Keratinocyte (primary cell): ENCODE results near the gene PRDX2. TPM values are rescaled to one million over a fixed set of nuclear protein-coding genes. Genes with fewer than 3 reads are reported as not detected.

Experiments
- DNase-seq: peaks from one replicate; pipeline ENCODE4 v3.0.0-alpha.2; 2011; ENCODE audit warnings: low read depth, missing footprints, low spot score
- FAIRE-seq: peaks from 2 replicates; lab custom pipeline; 2011; peaks lifted over from hg19 to GRCh38; lab: Jason Lieb, UNC
- H2AFZ ChIP-seq: 2 replicates; pipeline ENCODE4 v1.6.0; 2012; ENCODE audit warnings: low read length, control low read depth, inconsistent platforms; ENCODE audit not compliant: control insufficient read depth
- H3K27ac ChIP-seq: 2 replicates; pipeline ENCODE4 v1.5.1; 2011; ENCODE audit warnings: low read length; ENCODE audit not compliant: control insufficient read depth, insufficient read depth
- H3K27me3 ChIP-seq: 3 replicates; pipeline ENCODE4 v1.6.0; 2011; ENCODE audit warnings: low read length; ENCODE audit not compliant: control insufficient read depth, insufficient read depth; ENCODE audit errors: extremely low read depth
- H3K36me3 ChIP-seq, 2 experiments: 2 replicates in 1 of 2; 3 replicates in 1 of 2; pipeline ENCODE4 v1.5.1; 2011; ENCODE audit warnings: low read length in 2 of 2, mild to moderate bottlenecking in 1 of 2; ENCODE audit not compliant: control insufficient read depth in 2 of 2, insufficient read depth in 2 of 2; ENCODE audit errors: extremely low read depth in 1 of 2
- H3K4me1 ChIP-seq: 3 replicates; pipeline ENCODE4 v1.5.1; 2011; ENCODE audit warnings: low read length; ENCODE audit not compliant: control insufficient read depth, insufficient read depth; ENCODE audit errors: extremely low read depth
- H3K4me2 ChIP-seq: 3 replicates; pipeline ENCODE4 v1.6.0; 2011; ENCODE audit warnings: low read depth, low read length; ENCODE audit not compliant: control insufficient read depth, insufficient read depth; ENCODE audit errors: extremely low read depth
- H3K4me3 ChIP-seq, 3 experiments: fragments of 200-600 bp in 1 of 3; sonication (generic) in 1 of 3; 2 replicates in 2 of 3; 3 replicates in 1 of 3; pipeline ENCODE4 v1.5.1; 2011 to 2016; ENCODE audit warnings: low read length in 3 of 3, mild to moderate bottlenecking in 3 of 3, control low read depth in 2 of 3, inconsistent platforms in 1 of 3, low read depth in 1 of 3, mixed read lengths in 1 of 3, mixed run types in 1 of 3, moderate library complexity in 1 of 3; ENCODE audit not compliant: control insufficient read depth in 2 of 3, insufficient read depth in 2 of 3; ENCODE audit errors: extremely low read depth in 1 of 3
- H3K79me2 ChIP-seq: 2 replicates; pipeline ENCODE4 v1.6.0; 2012; ENCODE audit warnings: low read length; ENCODE audit not compliant: control insufficient read depth, insufficient read depth
- H3K9ac ChIP-seq: 3 replicates; pipeline ENCODE4 v1.6.0; 2011; ENCODE audit warnings: low read length; ENCODE audit not compliant: control insufficient read depth, insufficient read depth; ENCODE audit errors: extremely low read depth
- H3K9me1 ChIP-seq: 3 replicates; pipeline ENCODE4 v1.6.0; 2011; ENCODE audit warnings: low read length; ENCODE audit not compliant: control insufficient read depth, insufficient read depth; ENCODE audit errors: extremely low read depth
- H3K9me3 ChIP-seq: 2 replicates; pipeline ENCODE4 v1.5.1; 2012; ENCODE audit warnings: low read depth, low read length; ENCODE audit not compliant: control insufficient read depth
- H4K20me1 ChIP-seq: 3 replicates; pipeline ENCODE4 v1.6.0; 2011; ENCODE audit warnings: low read length; ENCODE audit not compliant: control insufficient read depth, insufficient read depth; ENCODE audit errors: extremely low read depth
- EZH2 ChIP-seq: IDR thresholded peaks from one replicate; pipeline ENCODE4 v1.6.1; 2012; ENCODE audit warnings: inconsistent platforms, mild to moderate bottlenecking, low read length, moderate library complexity
- dilution Hi-C: fragments of 300-500 bp; cut with MboI; formaldehyde crosslinking; loops from one replicate; pipeline ENCODE4 v1.7.0; 2020; ENCODE audit warnings: low sequenced_read_pairs; ENCODE audit not compliant: extremely low pct_ligation_motif_present
- polyA plus RNA-seq, 5 experiments: library from polyadenylated mRNA; depleted of rRNA in 3 of 5; stranded (reverse) in 3 of 5; stranded (forward) in 1 of 5; unstranded in 1 of 5; fragments of >200 nt; gene quantifications; 1 replicate in 1 of 5; 2 replicates in 3 of 5; 3 replicates in 1 of 5; pipeline versions ENCODE4 v1.2.1 to v1.2.3, GENCODE V29; 2011 to 2012; ENCODE audit warnings: missing spikeins in 2 of 5, low read depth in 1 of 5, low replicate concordance in 1 of 5
- TF ChIP-seq, protein P1 (sequence below), 3 experiments: IDR thresholded peaks in 1 of 3; conservative IDR thresholded peaks in 1 of 3; optimal IDR thresholded peaks in 1 of 3; 2 replicates in 2 of 3; 3 replicates in 1 of 3; pipeline versions ENCODE3 to v1.5.1; 2011; ENCODE audit warnings: low read length in 3 of 3, mild to moderate bottlenecking in 3 of 3, moderate library complexity in 2 of 3, control low read depth in 1 of 3, inconsistent platforms in 1 of 3; ENCODE audit not compliant: insufficient read depth in 2 of 3; ENCODE audit errors: extremely low read depth in 1 of 3

PRDX2 gene
- polyA plus RNA-seq, 1 donor (not counting 4 experiments of a cell fraction or from before 2014, with no cell fraction given): 154 TPM

DNA sequence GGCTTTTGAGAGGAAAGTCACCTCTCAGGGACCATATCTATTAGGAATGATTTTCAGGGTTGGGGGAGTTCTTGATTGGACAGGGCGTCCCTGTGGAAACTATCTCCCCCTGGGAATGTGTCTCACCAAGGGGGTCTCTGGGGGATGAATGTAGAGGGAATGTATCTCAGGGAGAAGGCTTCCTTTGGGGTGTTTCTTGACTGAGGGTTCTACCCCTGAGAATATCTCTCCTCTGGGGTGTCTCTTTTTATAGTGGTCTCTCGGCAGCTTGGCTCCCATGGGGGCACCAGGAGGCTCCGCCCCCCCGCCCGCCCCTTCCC lies 31.8 kb upstream of the PRDX2 start:
- dilution Hi-C loops: no loop called here
- H3K27ac ChIP-seq: no peak overlapping the region
- H3K4me1 ChIP-seq: peaks cover 18% of the 10 kb centered on the region
- no peaks in the 10 kb centered on the region for H3K79me2 ChIP-seq
- no peaks in the 10 kb centered on the region for H3K9me1 ChIP-seq
- FAIRE-seq: no peak
- DNase-seq: no peak
- H3K27me3 ChIP-seq: peaks cover 54% of the 10 kb centered on the region
- H3K9ac ChIP-seq: no peak overlapping the region
- no peaks in the 10 kb centered on the region for H4K20me1 ChIP-seq
- H2AFZ ChIP-seq: no peak overlapping the region
- peak overlapping the region in 1 of 3 experiments; percentile 45 for H3K4me3 ChIP-seq
- H3K4me2 ChIP-seq: peak overlapping the region; percentile 66
- TF ChIP-seq, protein P1, sequence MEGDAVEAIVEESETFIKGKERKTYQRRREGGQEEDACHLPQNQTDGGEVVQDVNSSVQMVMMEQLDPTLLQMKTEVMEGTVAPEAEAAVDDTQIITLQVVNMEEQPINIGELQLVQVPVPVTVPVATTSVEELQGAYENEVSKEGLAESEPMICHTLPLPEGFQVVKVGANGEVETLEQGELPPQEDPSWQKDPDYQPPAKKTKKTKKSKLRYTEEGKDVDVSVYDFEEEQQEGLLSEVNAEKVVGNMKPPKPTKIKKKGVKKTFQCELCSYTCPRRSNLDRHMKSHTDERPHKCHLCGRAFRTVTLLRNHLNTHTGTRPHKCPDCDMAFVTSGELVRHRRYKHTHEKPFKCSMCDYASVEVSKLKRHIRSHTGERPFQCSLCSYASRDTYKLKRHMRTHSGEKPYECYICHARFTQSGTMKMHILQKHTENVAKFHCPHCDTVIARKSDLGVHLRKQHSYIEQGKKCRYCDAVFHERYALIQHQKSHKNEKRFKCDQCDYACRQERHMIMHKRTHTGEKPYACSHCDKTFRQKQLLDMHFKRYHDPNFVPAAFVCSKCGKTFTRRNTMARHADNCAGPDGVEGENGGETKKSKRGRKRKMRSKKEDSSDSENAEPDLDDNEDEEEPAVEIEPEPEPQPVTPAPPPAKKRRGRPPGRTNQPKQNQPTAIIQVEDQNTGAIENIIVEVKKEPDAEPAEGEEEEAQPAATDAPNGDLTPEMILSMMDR (optimal IDR thresholded peaks at IDR 0.05 in 1 of 3, IDR thresholded peaks at IDR 0.05 in 1 of 3, conservative IDR thresholded peaks at IDR 0.05 in 1 of 3; ENCODE audit: extremely low read depth in 1 of 3, insufficient read depth in 2 of 3, low read length in 3 of 3): no peak
- no peak for TF ChIP-seq EZH2
- no peaks in the 10 kb centered on the region for H3K36me3 ChIP-seq
- no peaks in the 10 kb centered on the region for H3K9me3 ChIP-seq

DNA sequence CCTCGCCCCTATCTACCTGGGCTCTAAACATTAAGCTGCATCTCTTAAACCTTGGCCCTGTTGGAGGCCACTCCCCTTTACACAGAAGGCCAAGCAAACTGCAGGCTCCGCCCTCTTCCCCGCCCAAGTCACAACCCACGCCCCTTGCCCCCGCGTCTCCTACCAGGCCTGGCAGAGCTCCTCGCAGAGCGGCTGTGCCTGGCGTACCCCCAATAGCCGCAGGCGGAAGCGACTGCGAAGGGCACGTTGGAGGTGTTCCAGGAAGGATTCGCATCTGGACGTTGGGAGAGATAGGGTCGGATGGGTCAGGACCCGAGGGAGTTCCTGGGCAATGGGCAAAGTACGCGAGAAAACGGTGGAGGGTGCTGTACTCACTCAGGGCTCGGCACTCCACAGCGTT lies 26.9 kb upstream of the PRDX2 start:
- H3K36me3 ChIP-seq: no peaks in the 10 kb centered on the region

More for the DNA sequence above, 26.9 kb upstream of the PRDX2 start:
- Histone ChIP-seq H3K9me1 (no peaks in the 10 kb centered on the region), H3K79me2 (no peaks in the 10 kb centered on the region), H3K4me2 (peak overlapping the region; percentile 27), H3K4me1 (peaks cover 8% of the 10 kb centered on the region), H3K27ac (no peak overlapping the region), H3K9ac (no peak overlapping the region), H3K27me3 (peaks cover 16% of the 10 kb centered on the region), H2AFZ (no peak overlapping the region), H3K9me3 (no peaks in the 10 kb centered on the region), H3K4me3 (no peak overlapping the region), H4K20me1 (no peaks in the 10 kb centered on the region)
- FAIRE-seq (no peak), DNase-seq (no peak)
- TF ChIP-seq, protein P1 (optimal IDR thresholded peaks at IDR 0.05 in 1 of 3, IDR thresholded peaks at IDR 0.05 in 1 of 3, conservative IDR thresholded peaks at IDR 0.05 in 1 of 3; ENCODE audit: extremely low read depth in 1 of 3, insufficient read depth in 2 of 3, low read length in 3 of 3): no peak
- no peak for TF ChIP-seq EZH2
- dilution Hi-C loops: no loop called here
